Karpas-422 (cell line): ENCODE results near the gene ASTN2. TPM values are rescaled to one million over a fixed set of nuclear protein-coding genes. Genes with fewer than 3 reads are reported as not detected.

Experiments used
- DNase-seq: peaks from one replicate; pipeline ENCODE4 v3.0.0-alpha.2; 2015
- H2AFZ ChIP-seq: fragments of 200-600 bp; sonication (generic); 2 replicates; pipeline ENCODE4 v1.6.1; 2014; ENCODE audit warnings: antibody characterized with exemption, low read length, mixed read lengths
- H3K27ac ChIP-seq: fragments of 200-600 bp; sonication (generic); 2 replicates; pipeline ENCODE4 v1.5.1; 2014; ENCODE audit warnings: mild to moderate bottlenecking, low read length, moderate library complexity
- H3K27me3 ChIP-seq: fragments of 200-600 bp; sonication (generic); 2 replicates; pipeline ENCODE4 v1.6.1; 2014; ENCODE audit warnings: low read length, mixed read lengths
- H3K36me3 ChIP-seq: fragments of 200-600 bp; sonication (generic); 2 replicates; pipeline ENCODE4 v1.6.1; 2014; ENCODE audit warnings: low read length, mixed read lengths; ENCODE audit not compliant: insufficient read depth
- H3K4me1 ChIP-seq: fragments of 200-600 bp; sonication (generic); 2 replicates; pipeline ENCODE4 v1.6.1; 2014; ENCODE audit warnings: mild to moderate bottlenecking, low read length, mixed read lengths
- H3K4me2 ChIP-seq: fragments of 200-600 bp; sonication (generic); 2 replicates; pipeline ENCODE4 v1.6.1; 2014; ENCODE audit warnings: low read length, low read depth, mild to moderate bottlenecking; ENCODE audit not compliant: poor library complexity, severe bottlenecking
- H3K4me3 ChIP-seq: fragments of 200-600 bp; sonication (generic); 2 replicates; pipeline ENCODE4 v1.5.1; 2014; ENCODE audit warnings: mild to moderate bottlenecking, antibody characterized with exemption, low read length, mixed read lengths
- H3K79me2 ChIP-seq: fragments of 200-600 bp; sonication (generic); 2 replicates; pipeline ENCODE4 v1.6.1; 2014; ENCODE audit warnings: mild to moderate bottlenecking, low read length, mixed read lengths
- H3K9ac ChIP-seq: fragments of 200-600 bp; sonication (generic); 2 replicates; pipeline ENCODE4 v1.6.0; 2014; ENCODE audit warnings: low read length
- H3K9me2 ChIP-seq: fragments of 200-600 bp; sonication (generic), shearing (Covaris generic); replicated peaks from 2 replicates; pipeline ENCODE4 v1.6.0; 2014; ENCODE audit warnings: mild to moderate bottlenecking, low read length, moderate library complexity; ENCODE audit not compliant: insufficient read depth
- H3K9me3 ChIP-seq: fragments of 300-700, 200-600 bp; sonication (generic); 2 replicates; pipeline ENCODE4 v1.6.1; 2014; ENCODE audit warnings: low read length, mixed read lengths
- H4K20me1 ChIP-seq: fragments of 200-600 bp; sonication (generic); 2 replicates; pipeline ENCODE4 v1.6.1; 2014; ENCODE audit warnings: mild to moderate bottlenecking, antibody characterized with exemption, low read length, low read depth; ENCODE audit not compliant: insufficient read depth
- total RNA-seq: library from RNA; depleted of rRNA; stranded (reverse); fragments of >200 nt; shearing (Covaris generic); gene quantifications from 2 replicates; pipeline ENCODE4 v1.2.3, GENCODE V29; 2014; ENCODE audit warnings: low replicate concordance

The ASTN2 gene
- total RNA-seq, 1 experiment from 2014 or later = 5.3 TPM

DNA sequence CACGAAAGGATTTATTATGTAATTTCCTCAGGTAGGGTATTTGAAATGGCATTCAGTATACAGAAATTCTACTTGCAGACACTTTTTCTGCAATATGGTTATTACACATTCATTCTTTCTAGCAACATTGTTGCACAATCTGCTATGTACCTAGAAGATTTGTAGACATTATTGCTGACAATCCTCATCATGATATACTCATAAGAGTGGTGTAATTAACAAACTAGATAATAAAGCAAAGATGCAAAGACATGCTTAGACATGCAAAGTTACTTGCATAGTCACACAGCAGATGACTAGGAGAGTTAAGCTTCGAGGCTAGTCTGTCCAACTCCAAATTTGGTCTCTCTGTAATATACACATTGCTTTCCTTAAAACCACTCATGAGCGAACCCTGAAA is 317.1 kb downstream of the ASTN2 start:
- Histone ChIP-seq H3K4me2 (no peak overlapping the region), H4K20me1 (no peaks in the 10 kb centered on the region), H3K79me2 (no peaks in the 10 kb centered on the region), H3K27ac (no peak overlapping the region), H3K9me3 (no peaks in the 10 kb centered on the region), H3K9ac (no peak overlapping the region), H3K27me3 (no peaks in the 10 kb centered on the region), H3K9me2 (no peaks in the 10 kb centered on the region), H3K4me1 (no peaks in the 10 kb centered on the region), H2AFZ (no peak overlapping the region), H3K4me3 (no peak overlapping the region), H3K36me3 (no peaks in the 10 kb centered on the region)
- no peak for DNase-seq

DNA sequence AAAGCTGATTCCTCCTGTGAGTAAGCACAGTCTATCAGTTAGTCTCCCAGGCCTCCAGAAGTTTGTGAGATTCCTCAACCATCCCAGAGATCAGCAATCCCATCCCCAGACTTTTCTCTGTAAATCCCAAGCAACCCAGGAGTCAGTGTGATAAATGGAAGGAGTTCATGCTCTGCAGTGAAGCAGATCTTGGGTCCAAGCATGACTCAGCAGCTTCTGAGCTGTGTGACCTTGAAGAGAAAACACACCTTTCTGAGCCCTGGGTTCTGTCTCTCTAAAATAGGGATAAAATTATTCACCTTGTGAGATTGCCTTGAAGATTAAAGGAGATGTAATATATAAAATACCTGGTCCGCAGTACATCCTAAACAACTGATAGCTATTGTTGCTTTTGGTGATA is 318.7 kb downstream of the ASTN2 start:
- Histone ChIP-seq H3K79me2 (no peaks in the 10 kb centered on the region), H2AFZ (no peak overlapping the region), H3K4me3 (no peak overlapping the region), H3K9ac (no peak overlapping the region), H3K4me1 (no peaks in the 10 kb centered on the region), H4K20me1 (no peaks in the 10 kb centered on the region), H3K9me3 (no peaks in the 10 kb centered on the region), H3K9me2 (no peaks in the 10 kb centered on the region), H3K36me3 (no peaks in the 10 kb centered on the region), H3K4me2 (no peak overlapping the region), H3K27ac (no peak overlapping the region), H3K27me3 (no peaks in the 10 kb centered on the region)
- no peak for DNase-seq

DNA sequence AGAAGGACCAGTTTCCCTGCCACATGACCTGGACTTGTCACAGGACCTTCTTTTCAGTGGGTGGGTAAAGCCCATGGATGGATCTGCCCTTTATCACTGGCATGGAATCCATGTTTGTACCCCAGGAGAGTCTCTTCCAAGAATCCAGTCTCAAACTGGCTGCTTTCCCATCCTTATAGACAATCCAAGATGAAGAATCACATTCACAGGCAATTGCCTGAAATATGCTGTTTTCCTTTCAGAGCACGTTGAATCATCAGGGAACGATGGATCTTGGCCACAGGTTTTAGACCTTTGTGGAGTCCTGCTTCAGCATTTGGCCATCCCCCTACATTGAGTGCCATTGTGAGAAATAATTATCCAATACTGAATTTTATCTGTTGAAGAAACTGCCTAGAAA is 319.8 kb downstream of the ASTN2 start:
- Histone ChIP-seq H3K27me3 (no peaks in the 10 kb centered on the region), H3K79me2 (no peaks in the 10 kb centered on the region), H3K4me2 (no peak overlapping the region), H3K27ac (no peak overlapping the region), H3K9ac (no peak overlapping the region), H3K4me3 (no peak overlapping the region), H3K36me3 (no peaks in the 10 kb centered on the region), H4K20me1 (no peaks in the 10 kb centered on the region), H3K9me2 (no peaks in the 10 kb centered on the region), H3K4me1 (no peaks in the 10 kb centered on the region), H2AFZ (no peak overlapping the region), H3K9me3 (no peaks in the 10 kb centered on the region)
- no peak for DNase-seq

DNA sequence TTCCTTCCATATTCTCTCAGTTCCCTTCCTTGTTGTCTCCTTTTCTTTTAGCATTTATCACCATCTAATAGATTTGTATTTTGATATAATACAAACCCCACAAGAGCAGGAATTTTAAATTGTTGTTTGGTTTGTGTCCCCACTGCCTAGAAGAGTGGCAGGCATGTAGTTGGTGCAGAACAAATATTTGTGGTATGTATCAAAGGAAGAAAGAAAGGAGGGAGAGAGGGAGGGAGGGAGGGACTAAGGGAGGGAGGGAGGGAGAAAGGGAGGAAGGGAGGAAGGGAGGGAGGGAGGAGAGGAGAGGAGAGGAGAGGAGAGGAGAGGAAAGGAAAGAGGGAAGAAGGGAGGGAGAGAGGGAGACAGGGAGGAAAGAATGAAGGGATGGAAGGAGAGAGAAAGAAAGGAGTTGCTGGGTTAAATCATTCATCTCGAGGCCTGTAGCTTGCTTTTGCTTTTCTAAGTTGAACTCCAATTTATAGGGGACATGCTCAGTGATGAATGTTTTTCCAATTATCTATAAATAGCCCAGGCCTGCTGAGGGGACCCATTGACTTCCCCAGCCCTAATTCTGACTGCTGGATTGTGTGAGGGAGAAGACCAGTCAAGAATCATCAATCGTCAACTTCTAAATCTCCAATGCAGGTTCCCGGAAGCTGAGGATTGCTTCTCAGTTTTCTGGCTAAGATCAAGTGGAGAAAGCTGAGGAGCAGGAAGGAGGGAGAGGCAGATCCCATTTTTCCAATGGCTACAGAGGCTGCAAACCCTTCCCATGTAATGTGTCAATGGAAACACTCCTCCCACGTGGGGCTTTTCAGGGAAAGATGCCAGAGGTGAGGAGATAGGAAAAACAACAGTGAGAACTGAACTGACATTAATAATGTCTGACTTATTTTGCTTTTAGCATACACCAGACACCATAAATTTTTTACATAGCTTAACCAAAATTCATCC is 320.7 kb downstream of the ASTN2 start:
- Histone ChIP-seq H3K36me3 (no peaks in the 10 kb centered on the region), H3K4me2 (no peak overlapping the region), H3K4me3 (no peak overlapping the region), H4K20me1 (no peaks in the 10 kb centered on the region), H3K79me2 (no peaks in the 10 kb centered on the region), H3K9ac (no peak overlapping the region), H3K9me2 (no peaks in the 10 kb centered on the region), H2AFZ (no peak overlapping the region), H3K27me3 (no peaks in the 10 kb centered on the region), H3K27ac (no peak overlapping the region), H3K9me3 (no peaks in the 10 kb centered on the region), H3K4me1 (no peaks in the 10 kb centered on the region)
- no peak for DNase-seq

DNA sequence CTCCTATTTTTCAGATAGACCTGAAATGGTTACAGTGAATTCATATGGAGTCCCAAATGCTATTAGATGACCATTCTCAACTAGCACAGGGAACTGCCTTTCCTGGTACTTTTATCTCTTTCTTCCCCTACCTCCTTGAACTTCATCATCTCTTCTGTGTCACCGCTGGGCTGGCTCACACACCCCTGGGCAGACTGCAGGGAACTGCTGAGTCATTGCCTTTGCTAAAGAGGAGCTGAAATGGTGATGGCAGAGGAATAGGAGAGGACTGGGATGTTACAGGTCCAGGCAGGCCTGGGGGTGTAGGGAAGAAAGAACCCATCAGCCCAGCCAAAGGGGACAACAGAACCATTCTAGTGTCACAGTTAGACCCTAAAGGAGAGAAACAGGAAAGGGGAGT is 322.3 kb downstream of the ASTN2 start:
- H2AFZ ChIP-seq = no peak overlapping the region
- no peaks in the 10 kb centered on the region for H3K9me3 ChIP-seq
- no peaks in the 10 kb centered on the region for H4K20me1 ChIP-seq
- DNase-seq = no peak
- H3K4me2 ChIP-seq = no peak overlapping the region
- no peaks in the 10 kb centered on the region for H3K4me1 ChIP-seq
- no peaks in the 10 kb centered on the region for H3K27me3 ChIP-seq
- H3K4me3 ChIP-seq = no peak overlapping the region
- H3K79me2 ChIP-seq = no peaks in the 10 kb centered on the region
- H3K9me2 ChIP-seq = no peaks in the 10 kb centered on the region
- no peak overlapping the region for H3K27ac ChIP-seq
- no peak overlapping the region for H3K9ac ChIP-seq
- no peaks in the 10 kb centered on the region for H3K36me3 ChIP-seq

DNA sequence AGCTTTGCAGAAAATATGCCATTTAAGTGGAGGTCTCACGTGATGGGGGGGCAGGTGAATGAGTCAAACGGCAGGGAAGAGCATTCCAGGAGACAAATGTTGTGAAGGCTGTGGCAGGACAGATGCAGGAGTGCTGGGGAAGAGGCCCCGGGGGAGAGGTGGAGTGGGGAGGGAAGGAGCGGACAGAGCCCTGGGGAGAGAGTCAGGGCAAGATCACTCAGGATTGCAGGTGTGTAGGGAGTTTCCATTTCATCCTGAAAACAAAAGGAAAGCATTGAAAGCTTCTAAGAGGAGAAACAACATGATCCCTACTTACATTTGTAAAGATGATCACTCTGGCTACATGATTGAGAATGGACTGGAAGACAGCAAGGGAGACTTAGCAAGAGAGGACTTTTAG is 323.3 kb downstream of the ASTN2 start:
- H3K79me2 ChIP-seq = no peaks in the 10 kb centered on the region
- H3K36me3 ChIP-seq = no peaks in the 10 kb centered on the region
- no peak overlapping the region for H2AFZ ChIP-seq
- H3K9me3 ChIP-seq = no peaks in the 10 kb centered on the region
- no peak overlapping the region for H3K27ac ChIP-seq
- no peaks in the 10 kb centered on the region for H4K20me1 ChIP-seq
- H3K4me2 ChIP-seq = no peak overlapping the region
- H3K4me1 ChIP-seq = no peaks in the 10 kb centered on the region
- H3K4me3 ChIP-seq = no peak overlapping the region
- DNase-seq = no peak
- H3K9me2 ChIP-seq = no peaks in the 10 kb centered on the region
- H3K27me3 ChIP-seq = no peaks in the 10 kb centered on the region
- no peak overlapping the region for H3K9ac ChIP-seq

DNA sequence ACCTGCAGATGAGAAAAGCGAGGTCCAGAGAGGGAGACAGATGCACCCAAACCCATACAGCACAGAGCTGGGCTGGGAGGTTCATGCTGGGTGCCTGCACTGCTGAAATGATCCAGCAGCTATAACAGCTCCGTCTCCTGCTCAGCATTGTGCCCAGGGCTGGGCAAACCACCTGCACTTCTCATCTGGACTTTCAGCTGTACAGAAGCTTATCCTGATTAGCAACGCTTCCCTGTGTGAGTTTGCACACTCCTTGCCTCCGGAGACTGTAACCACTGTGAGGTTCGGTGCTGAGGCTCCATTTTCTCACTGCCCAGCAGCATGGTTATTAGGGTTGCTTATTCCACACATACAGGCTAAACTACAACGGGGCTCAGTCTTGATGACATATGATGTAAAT is 326.1 kb downstream of the ASTN2 start:
- Histone ChIP-seq H3K36me3 (no peaks in the 10 kb centered on the region), H3K9me3 (no peaks in the 10 kb centered on the region), H3K9me2 (no peaks in the 10 kb centered on the region), H3K79me2 (no peaks in the 10 kb centered on the region), H3K27ac (no peak overlapping the region), H3K9ac (no peak overlapping the region), H4K20me1 (no peaks in the 10 kb centered on the region), H3K4me3 (no peak overlapping the region), H3K27me3 (no peaks in the 10 kb centered on the region), H2AFZ (no peak overlapping the region), H3K4me1 (no peaks in the 10 kb centered on the region), H3K4me2 (no peak overlapping the region)
- no peak for DNase-seq

DNA sequence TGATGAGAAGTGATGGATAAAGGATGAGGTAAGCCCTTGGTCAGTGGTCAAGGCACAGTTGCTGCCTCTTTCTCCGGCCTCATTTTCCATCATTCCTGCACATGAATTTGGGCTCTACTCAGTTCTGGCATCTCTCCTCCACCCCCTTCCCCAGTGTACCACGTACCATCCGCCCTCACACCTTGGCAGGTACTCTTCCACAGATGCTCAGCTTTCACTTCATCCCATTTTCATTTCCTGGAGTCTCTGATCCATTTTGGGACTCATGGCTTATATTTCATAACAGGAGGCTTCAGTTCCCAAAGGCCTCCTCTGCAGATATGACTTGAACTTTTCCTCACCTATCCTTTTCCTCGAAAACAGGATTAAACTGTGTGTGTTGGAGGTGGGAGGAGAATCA is 326.7 kb downstream of the ASTN2 start:
- no peak overlapping the region for H3K4me3 ChIP-seq
- H2AFZ ChIP-seq = no peak overlapping the region
- no peaks in the 10 kb centered on the region for H3K9me2 ChIP-seq
- no peaks in the 10 kb centered on the region for H3K27me3 ChIP-seq
- H3K36me3 ChIP-seq = no peaks in the 10 kb centered on the region
- no peaks in the 10 kb centered on the region for H3K9me3 ChIP-seq
- no peaks in the 10 kb centered on the region for H3K79me2 ChIP-seq
- DNase-seq = no peak
- no peak overlapping the region for H3K27ac ChIP-seq
- no peak overlapping the region for H3K9ac ChIP-seq
- H3K4me1 ChIP-seq = no peaks in the 10 kb centered on the region
- H3K4me2 ChIP-seq = no peak overlapping the region
- H4K20me1 ChIP-seq = no peaks in the 10 kb centered on the region
